Stimulated activated naive CD8-positive, alpha-beta T cell treated with anti-CD3 and anti-CD28 coated beads, Interleukin-15, amount 100 ng/mL, for 72 hours (primary cell): ENCODE data around the gene DHRS4L2.

ENCODE experiments used
- ATAC-seq: fragments of 150-1000 bp; cut with Tn5 transposase; 2 replicates; pipeline ENCODE4 v1.10.0; 2021; ENCODE audit warnings: mild to moderate bottlenecking, moderate library complexity
- DNase-seq, 2 donors: peaks; one replicate each; pipeline ENCODE4 v3.0.0; 2021 to 2022
- H3K27ac Mint-ChIP-seq, 2 donors: one replicate each; pipeline ENCODE4 v1.8.0; 2022; ENCODE audit warnings: mild to moderate bottlenecking in 2 of 2, mixed read lengths in 2 of 2, moderate library complexity in 2 of 2
- H3K27me3 Mint-ChIP-seq: one replicate; pipeline ENCODE4 v1.8.0; 2022; ENCODE audit warnings: mixed read lengths
- H3K4me1 Mint-ChIP-seq: one replicate; pipeline ENCODE4 v1.8.0; 2022; ENCODE audit warnings: mild to moderate bottlenecking, mixed read lengths
- H3K4me3 Mint-ChIP-seq, 2 donors: one replicate each; pipeline ENCODE4 v1.8.0; 2022; ENCODE audit warnings: mild to moderate bottlenecking in 2 of 2, mixed read lengths in 2 of 2, moderate library complexity in 1 of 2
- H3K9me3 Mint-ChIP-seq, 2 donors: one replicate each; pipeline ENCODE4 v1.8.0; 2022; ENCODE audit warnings: mixed read lengths in 2 of 2

The DHRS4L2 gene

DNA sequence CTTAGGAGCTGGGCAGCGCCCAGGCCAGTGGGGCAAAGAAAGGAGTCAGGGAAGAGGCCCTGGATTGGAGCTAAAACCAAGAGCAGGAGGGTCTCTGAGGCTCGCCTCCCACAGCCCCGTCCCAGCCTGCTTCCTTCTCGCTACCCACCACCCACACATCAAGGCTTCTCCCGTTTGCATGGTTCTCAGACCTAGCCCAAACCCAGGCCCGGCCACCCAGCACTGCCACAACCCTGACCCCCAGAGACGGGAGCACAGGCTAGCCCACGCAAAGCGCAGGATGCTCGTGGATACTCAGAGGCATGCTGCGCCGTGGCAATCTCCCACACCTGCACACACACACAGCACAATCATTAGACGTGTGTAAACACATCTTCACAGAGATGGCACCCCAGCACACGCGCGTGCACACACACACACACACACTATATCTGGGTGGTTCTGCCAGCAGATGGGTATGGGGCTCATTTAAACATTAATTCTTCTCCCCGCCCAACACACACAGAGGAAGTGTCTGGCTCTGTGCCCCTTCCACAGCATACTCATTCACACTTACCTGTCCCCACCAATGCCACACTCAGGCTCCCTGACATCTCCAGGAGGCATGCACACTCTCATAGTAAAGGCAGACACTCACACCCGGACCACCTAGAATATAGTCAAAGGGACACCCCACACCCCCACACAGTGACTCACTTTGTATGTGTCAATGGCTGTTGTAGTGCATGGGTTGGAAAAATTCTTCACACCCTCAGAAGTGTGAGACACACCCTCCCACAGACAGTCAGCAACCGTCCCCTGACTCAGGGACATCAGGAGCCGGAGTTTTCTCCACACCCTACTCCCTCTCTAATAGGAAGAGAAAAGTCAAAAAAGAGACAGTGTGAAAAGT is 64.2 kb downstream of the DHRS4L2 start:
- Mint-ChIP-seq H3K4me3 (peak overlapping the region; percentile 78 to 83), H3K27ac (peak overlapping the region in 1 of 2 donors; percentile 36), H3K9me3 (no peaks in the 10 kb centered on the region), H3K4me1 (peaks cover 23% of the 10 kb centered on the region), H3K27me3 (peaks cover 54% of the 10 kb centered on the region)
- DNase-seq = peak; percentile 48 to 67
- ATAC-seq = peak; percentile 87

DNA sequence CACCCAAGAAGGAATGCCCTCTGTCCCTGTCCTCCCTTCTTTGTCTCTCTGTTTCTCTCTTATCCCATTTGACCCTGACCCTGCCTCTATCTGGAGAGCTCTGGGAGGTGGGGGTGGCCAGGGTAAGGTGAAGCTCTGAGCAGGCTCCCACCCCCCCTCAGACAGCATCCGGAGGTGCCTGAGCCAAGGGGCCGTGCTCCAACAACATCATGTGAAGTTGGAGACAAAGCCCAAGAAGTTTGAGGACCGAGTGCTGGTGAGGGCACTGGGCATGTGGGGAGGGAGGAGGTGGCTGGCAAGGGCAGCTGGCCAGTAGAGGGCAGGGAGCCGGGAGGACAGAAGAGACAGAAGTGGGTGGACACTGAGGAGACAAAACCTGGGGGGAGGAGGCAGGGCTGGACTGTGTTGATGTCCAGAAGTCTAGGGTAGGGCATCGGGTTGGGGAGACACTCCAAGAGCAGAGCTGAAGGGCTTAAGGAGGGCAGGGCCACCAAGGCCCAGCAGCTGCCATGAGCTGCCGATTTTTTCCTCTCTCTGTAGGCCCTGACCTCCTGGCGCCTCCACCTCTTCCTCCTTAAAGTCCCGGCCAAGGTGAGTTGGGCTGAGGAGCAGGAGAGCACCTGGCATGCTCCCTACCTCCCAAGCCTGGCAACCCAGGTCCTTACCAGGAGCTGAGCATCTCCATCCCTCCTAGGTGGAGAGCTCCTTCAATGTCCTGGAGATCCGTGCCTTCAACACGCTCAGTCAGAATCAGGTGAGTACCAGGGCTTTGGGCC is 65.0 kb downstream of the DHRS4L2 start:
- H3K27ac Mint-ChIP-seq = peak overlapping the region; percentile 7 to 36
- ATAC-seq = peak; percentile 2

DNA sequence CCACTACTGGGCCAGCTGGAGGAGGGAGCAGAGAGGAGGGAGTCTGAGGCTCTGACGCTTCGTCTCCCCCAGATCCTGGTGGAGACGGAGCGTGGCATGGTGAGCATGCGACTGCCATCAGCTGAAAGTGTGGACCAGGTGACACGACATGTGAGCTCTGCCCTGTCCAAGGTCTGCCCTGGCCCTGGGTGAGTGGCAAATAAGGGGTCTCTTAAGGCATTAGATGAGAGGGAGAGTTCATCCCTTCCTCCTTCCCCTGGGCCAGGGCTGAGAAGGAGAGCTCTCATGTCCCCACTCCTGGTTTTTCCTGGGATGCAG is 65.6 kb downstream of the DHRS4L2 start:
- DNase-seq = no peak
- Mint-ChIP-seq H3K27ac (no peak overlapping the region), H3K4me1 (peaks cover 28% of the 10 kb centered on the region), H3K27me3 (peaks cover 46% of the 10 kb centered on the region), H3K9me3 (no peaks in the 10 kb centered on the region), H3K4me3 (no peak overlapping the region)
- ATAC-seq = no peak

More for the DNA sequence above, 65.0 kb downstream of the DHRS4L2 start:
- H3K4me1 Mint-ChIP-seq = peaks cover 28% of the 10 kb centered on the region
- DNase-seq = no peak
- H3K27me3 Mint-ChIP-seq = peaks cover 52% of the 10 kb centered on the region
- H3K4me3 Mint-ChIP-seq = peak overlapping the region in 1 of 2 donors; percentile 83
- H3K9me3 Mint-ChIP-seq = no peaks in the 10 kb centered on the region

DNA sequence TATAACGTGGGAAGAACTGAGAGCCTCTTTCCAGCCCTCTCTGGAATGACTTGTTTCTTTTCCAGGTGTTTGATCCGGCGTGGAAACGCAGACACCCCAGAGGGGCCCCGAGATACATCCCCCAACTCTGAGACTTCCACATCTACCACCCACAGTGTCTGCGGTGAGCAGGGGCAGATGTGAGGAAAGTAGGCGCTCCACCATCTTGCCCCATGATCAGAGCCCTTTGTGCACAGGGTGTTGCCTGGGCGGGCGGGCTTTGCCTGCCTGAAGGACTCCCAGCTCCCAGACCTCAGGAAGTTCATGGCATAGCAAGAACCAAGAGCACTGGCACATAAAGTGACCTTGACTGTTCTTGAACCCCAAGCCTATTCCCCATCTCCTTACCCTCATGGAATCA is 65.9 kb downstream of the DHRS4L2 start:
- ATAC-seq = no peak
- H3K27ac Mint-ChIP-seq = no peak overlapping the region
- H3K9me3 Mint-ChIP-seq = no peaks in the 10 kb centered on the region
- H3K4me3 Mint-ChIP-seq = no peak overlapping the region
- peaks cover 46% of the 10 kb centered on the region for H3K27me3 Mint-ChIP-seq
- no peak for DNase-seq
- peaks cover 28% of the 10 kb centered on the region for H3K4me1 Mint-ChIP-seq
